ENCODE measurements around the gene MNAT1. TPM values are rescaled to one million over a fixed set of nuclear protein-coding genes. Genes with fewer than 3 reads are reported as not detected.

The MNAT1 gene
- total RNA-seq, 1 donor from 2014 or later: 75.4 TPM

GRCh38 chr14:60933920-60934655, 199.5 kb downstream of the MNAT1 start:
- no peak for DNase-seq (ENCODE audit: low read depth)
- no peak overlapping the region for H3K4me3 ChIP-seq (ENCODE audit: low read depth, low read length)
- TF ChIP-seq, protein P1, sequence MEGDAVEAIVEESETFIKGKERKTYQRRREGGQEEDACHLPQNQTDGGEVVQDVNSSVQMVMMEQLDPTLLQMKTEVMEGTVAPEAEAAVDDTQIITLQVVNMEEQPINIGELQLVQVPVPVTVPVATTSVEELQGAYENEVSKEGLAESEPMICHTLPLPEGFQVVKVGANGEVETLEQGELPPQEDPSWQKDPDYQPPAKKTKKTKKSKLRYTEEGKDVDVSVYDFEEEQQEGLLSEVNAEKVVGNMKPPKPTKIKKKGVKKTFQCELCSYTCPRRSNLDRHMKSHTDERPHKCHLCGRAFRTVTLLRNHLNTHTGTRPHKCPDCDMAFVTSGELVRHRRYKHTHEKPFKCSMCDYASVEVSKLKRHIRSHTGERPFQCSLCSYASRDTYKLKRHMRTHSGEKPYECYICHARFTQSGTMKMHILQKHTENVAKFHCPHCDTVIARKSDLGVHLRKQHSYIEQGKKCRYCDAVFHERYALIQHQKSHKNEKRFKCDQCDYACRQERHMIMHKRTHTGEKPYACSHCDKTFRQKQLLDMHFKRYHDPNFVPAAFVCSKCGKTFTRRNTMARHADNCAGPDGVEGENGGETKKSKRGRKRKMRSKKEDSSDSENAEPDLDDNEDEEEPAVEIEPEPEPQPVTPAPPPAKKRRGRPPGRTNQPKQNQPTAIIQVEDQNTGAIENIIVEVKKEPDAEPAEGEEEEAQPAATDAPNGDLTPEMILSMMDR (conservative IDR thresholded peaks at IDR 0.05; ENCODE audit: low read depth, low read length): no peak

DNA sequence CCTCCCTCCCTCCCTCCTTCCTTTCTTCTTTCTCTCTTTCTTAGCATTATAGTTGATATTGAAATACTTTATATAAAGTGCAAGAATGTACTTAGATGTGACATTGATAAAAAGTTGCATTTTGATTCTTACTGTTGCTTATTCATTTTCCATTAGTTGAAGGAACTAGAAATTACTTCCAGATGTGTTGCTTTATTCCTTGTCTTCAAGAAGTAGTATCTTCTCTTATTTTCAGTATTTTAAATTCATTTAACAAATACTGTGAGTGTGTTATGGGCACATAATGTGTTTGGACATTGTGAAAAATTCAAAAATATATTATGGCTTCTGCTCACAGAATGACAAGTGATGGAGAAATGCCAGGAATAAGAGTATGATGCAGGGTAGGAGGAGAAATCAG, 200.8 kb downstream of the MNAT1 start:
- DNase-seq (ENCODE audit: low read depth): no peak
- TF ChIP-seq, protein P1 (conservative IDR thresholded peaks at IDR 0.05; ENCODE audit: low read depth, low read length): no peak

GRCh38 chr14:60943637-60944032, 209.1 kb downstream of the MNAT1 start:
- no peak overlapping the region for H3K4me3 ChIP-seq (ENCODE audit: low read depth, low read length)
- DNase-seq (ENCODE audit: low read depth): no peak
- TF ChIP-seq, protein P1 (conservative IDR thresholded peaks at IDR 0.05; ENCODE audit: low read depth, low read length): no peak

More for the DNA sequence above, 200.8 kb downstream of the MNAT1 start:
- H3K4me3 ChIP-seq (ENCODE audit: low read depth, low read length): no peak overlapping the region

DNA sequence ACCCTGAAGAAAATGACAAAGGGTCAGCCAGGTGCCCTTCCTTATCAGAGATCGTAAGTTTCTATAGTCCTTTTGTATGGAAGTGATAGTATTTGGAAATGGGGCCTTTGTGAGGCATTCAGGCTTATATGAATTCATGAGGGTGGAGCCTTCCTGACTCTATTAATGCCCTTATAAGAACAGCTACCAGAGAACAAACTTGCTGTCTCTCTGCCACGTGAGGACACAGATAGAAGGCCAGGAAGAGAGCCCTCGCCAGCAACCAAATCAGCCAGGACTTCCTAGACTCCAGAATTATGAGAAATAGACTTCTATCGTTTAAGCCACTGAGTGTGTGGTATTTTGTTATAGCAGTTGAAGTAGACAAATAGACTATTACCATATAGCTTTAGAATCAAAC, 209.6 kb downstream of the MNAT1 start:
- no peak for DNase-seq (ENCODE audit: low read depth)
- TF ChIP-seq, protein P1 (conservative IDR thresholded peaks at IDR 0.05; ENCODE audit: low read depth, low read length): no peak
- no peak overlapping the region for H3K4me3 ChIP-seq (ENCODE audit: low read depth, low read length)

- TF ChIP-seq, protein P1 (conservative IDR thresholded peaks at IDR 0.05; ENCODE audit: low read depth, low read length): no peak
- DNase-seq (ENCODE audit: low read depth): no peak
These were observed 211.4 kb downstream of the MNAT1 start for GRCh38 chr14:60945984-60946383.

DNA sequence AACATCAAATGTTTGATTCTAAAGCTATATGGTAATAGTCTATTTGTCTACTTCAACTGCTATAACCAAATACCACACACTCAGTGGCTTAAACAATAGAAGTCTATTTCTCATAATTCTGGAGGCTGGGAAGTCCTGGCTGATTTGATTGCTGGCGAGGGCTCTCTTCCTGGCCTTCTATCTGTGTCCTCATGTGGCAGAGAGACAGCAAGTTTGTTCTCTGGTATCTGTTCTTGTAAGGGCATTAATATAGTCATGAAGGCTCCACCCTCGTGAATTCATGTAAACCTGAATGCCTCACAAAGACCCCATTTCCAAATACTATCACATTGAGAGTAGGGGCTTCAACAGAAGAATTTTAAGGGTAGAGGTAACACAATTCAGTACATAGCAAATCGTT, 212.2 kb downstream of the MNAT1 start:
- DNase-seq (ENCODE audit: low read depth): no peak
- no peak overlapping the region for H3K4me3 ChIP-seq (ENCODE audit: low read depth, low read length)
- TF ChIP-seq, protein P1 (conservative IDR thresholded peaks at IDR 0.05; ENCODE audit: low read depth, low read length): no peak

More at GRCh38 chr14:60945984-60946383, 211.4 kb downstream of the MNAT1 start:
- no peak overlapping the region for H3K4me3 ChIP-seq (ENCODE audit: low read depth, low read length)

All from epithelial cell of proximal tubule (primary cell).